Activated CD8-positive, alpha-beta memory T cell treated with anti-CD3 and anti-CD28 coated beads, Interleukin-2, amount 10 ng/mL, durations not matched to agents 7 days and 5 days (primary cell): ENCODE data around the gene OR10P1. TPM values are rescaled to one million over a fixed set of nuclear protein-coding genes. Genes with fewer than 3 reads are reported as not detected.

Experiments used
- ATAC-seq: fragments of 150-1000 bp; cut with Tn5 transposase; one replicate; pipeline ENCODE4 v1.10.0; 2021; ENCODE audit warnings: moderate library complexity
- CTCF ChIA-PET: fragments of 350-600 bp; sonication (Branson Sonifier 250); formaldehyde crosslinking; loops from one replicate; lab custom pipeline; 2021; ENCODE audit warnings: antibody characterized with exemption; lab: Charles Lee
- DNase-seq: peaks from one replicate; pipeline ENCODE4 v3.0.0-alpha.2; 2020
- H3K27ac Mint-ChIP-seq: one replicate; pipeline ENCODE4 v1.8.0; 2021; ENCODE audit warnings: mild to moderate bottlenecking, mixed read lengths
- H3K27me3 Mint-ChIP-seq: one replicate; pipeline ENCODE4 v1.8.0; 2021; ENCODE audit warnings: mixed read lengths
- H3K36me3 Mint-ChIP-seq: one replicate; pipeline ENCODE4 v1.8.0; 2021; ENCODE audit warnings: mild to moderate bottlenecking, mixed read lengths
- H3K4me1 Mint-ChIP-seq: one replicate; pipeline ENCODE4 v1.8.0; 2021; ENCODE audit warnings: mixed read lengths
- H3K4me3 Mint-ChIP-seq: one replicate; pipeline ENCODE4 v1.8.0; 2021; ENCODE audit warnings: mild to moderate bottlenecking, moderate library complexity, mixed read lengths
- H3K9me3 Mint-ChIP-seq: one replicate; pipeline ENCODE4 v1.8.0; 2022; ENCODE audit warnings: low read depth, mixed read lengths
- total RNA-seq, 2 experiments: library from RNA; stranded (reverse); gene quantifications; one replicate each; pipeline ENCODE4 v1.2.3, GENCODE V29; 2021

Gene OR10P1
- total RNA-seq, 2 experiments from 2014 or later: not detected

GRCh38 chr12:55657212-55657611, 20.5 kb downstream of the OR10P1 start:
- DNase-seq (no peak), ATAC-seq (no peak)
- CTCF ChIA-PET: interaction anchor here (0.9 to 5.5 kb wide), 15 partner anchors 9 to 124 kb away, joined by 4 to 94 read pairs (median 7); partner anchors contain the start of genes BLOC1S1, CD63 and OR10P1
- no peaks in the 10 kb centered on the region for H3K36me3 Mint-ChIP-seq
- peaks cover 2% of the 10 kb centered on the region for H3K4me1 Mint-ChIP-seq
- H3K27ac Mint-ChIP-seq: no peak overlapping the region
- H3K9me3 Mint-ChIP-seq: no peaks in the 10 kb centered on the region
- peaks cover 13% of the 10 kb centered on the region for H3K27me3 Mint-ChIP-seq
- H3K4me3 Mint-ChIP-seq: no peak overlapping the region

GRCh38 chr12:55658212-55658611, 21.5 kb downstream of the OR10P1 start:
- DNase-seq: no peak
- Mint-ChIP-seq H3K4me3 (no peak overlapping the region), H3K4me1 (no peaks in the 10 kb centered on the region), H3K36me3 (no peaks in the 10 kb centered on the region), H3K27me3 (peaks cover 19% of the 10 kb centered on the region), H3K9me3 (no peaks in the 10 kb centered on the region), H3K27ac (no peak overlapping the region)
- CTCF ChIA-PET: interaction anchor here (2.4 to 5.5 kb wide), 2 partner anchors 11 to 13 kb away, joined by 7 to 94 read pairs; no protein-coding TSS in a partner anchor
- ATAC-seq: no peak

GRCh38 chr12:55658635-55659391, 22.1 kb downstream of the OR10P1 start:
- H3K4me3 Mint-ChIP-seq: no peak overlapping the region
- CTCF ChIA-PET: interaction anchor here (1.2 to 5.5 kb wide), 2 partner anchors 14 to 78 kb away, joined by 3 to 94 read pairs; no protein-coding TSS in a partner anchor
- ATAC-seq: no peak

GRCh38 chr12:55659486-55660385, 23.0 kb downstream of the OR10P1 start:
- no peaks in the 10 kb centered on the region for H3K4me1 Mint-ChIP-seq
- DNase-seq (no peak), ATAC-seq (no peak)
- no peaks in the 10 kb centered on the region for H3K9me3 Mint-ChIP-seq
- H3K27ac Mint-ChIP-seq: no peak overlapping the region
- CTCF ChIA-PET: interaction anchor here (1.2 kb wide), 1 partner anchor 77 kb away, joined by 3 read pairs; no protein-coding TSS in a partner anchor
- no peaks in the 10 kb centered on the region for H3K36me3 Mint-ChIP-seq
- H3K4me3 Mint-ChIP-seq: no peak overlapping the region
- peaks cover 19% of the 10 kb centered on the region for H3K27me3 Mint-ChIP-seq

More at GRCh38 chr12:55658635-55659391, 22.1 kb downstream of the OR10P1 start:
- DNase-seq: no peak
- no peak overlapping the region for H3K27ac Mint-ChIP-seq
- no peaks in the 10 kb centered on the region for H3K36me3 Mint-ChIP-seq
- H3K27me3 Mint-ChIP-seq: peaks cover 19% of the 10 kb centered on the region
- H3K4me1 Mint-ChIP-seq: no peaks in the 10 kb centered on the region
- H3K9me3 Mint-ChIP-seq: no peaks in the 10 kb centered on the region

- Mint-ChIP-seq H3K27ac (no peak overlapping the region), H3K27me3 (peaks cover 24% of the 10 kb centered on the region), H3K4me1 (peaks cover 5% of the 10 kb centered on the region), H3K4me3 (no peak overlapping the region), H3K9me3 (no peaks in the 10 kb centered on the region), H3K36me3 (no peaks in the 10 kb centered on the region)
- CTCF ChIA-PET: interaction anchor here (0.8 kb wide), 1 partner anchor 17 kb away, joined by 3 read pairs; no protein-coding TSS in a partner anchor
- no peak for DNase-seq
- no peak for ATAC-seq
Measured at GRCh38 chr12:55663391-55663790, 26.7 kb downstream of the OR10P1 start.

GRCh38 chr12:55664826-55665225, 28.1 kb downstream of the OR10P1 start:
- Mint-ChIP-seq H3K27ac (no peak overlapping the region), H3K9me3 (no peaks in the 10 kb centered on the region), H3K27me3 (peaks cover 18% of the 10 kb centered on the region), H3K4me3 (no peak overlapping the region), H3K36me3 (no peaks in the 10 kb centered on the region), H3K4me1 (peaks cover 5% of the 10 kb centered on the region)
- ATAC-seq: no peak
- no peak for DNase-seq
- CTCF ChIA-PET: interaction anchor here (2.7 kb wide), 1 partner anchor 8 kb away, joined by 11 read pairs; no protein-coding TSS in a partner anchor

GRCh38 chr12:55666508-55666907, 29.8 kb downstream of the OR10P1 start:
- Mint-ChIP-seq H3K27me3 (peaks cover 12% of the 10 kb centered on the region), H3K9me3 (no peaks in the 10 kb centered on the region), H3K4me3 (no peak overlapping the region), H3K27ac (no peak overlapping the region), H3K4me1 (peaks cover 5% of the 10 kb centered on the region), H3K36me3 (no peaks in the 10 kb centered on the region)
- CTCF ChIA-PET: interaction anchor here (0.6 to 3.8 kb wide), 4 partner anchors 10 to 917 kb away, joined by 3 to 13 read pairs (median 8); no protein-coding TSS in a partner anchor
- DNase-seq: no peak
- ATAC-seq: no peak

- Mint-ChIP-seq H3K4me3 (no peak overlapping the region), H3K27me3 (peaks cover 9% of the 10 kb centered on the region), H3K4me1 (peaks cover 5% of the 10 kb centered on the region), H3K9me3 (no peaks in the 10 kb centered on the region), H3K36me3 (no peaks in the 10 kb centered on the region), H3K27ac (no peak overlapping the region)
- no peak for ATAC-seq
- CTCF ChIA-PET: interaction anchor here (1.0 to 1.3 kb wide), 3 partner anchors 14 to 42 kb away, joined by 3 to 4 read pairs (median 4); no protein-coding TSS in a partner anchor
- DNase-seq: no peak
Measured at GRCh38 chr12:55670276-55670675, 33.6 kb downstream of the OR10P1 start.

GRCh38 chr12:55671746-55672145, 35.1 kb downstream of the OR10P1 start:
- no peaks in the 10 kb centered on the region for H3K9me3 Mint-ChIP-seq

GRCh38 chr12:55673638-55674037, 36.9 kb downstream of the OR10P1 start:
- H3K27me3 Mint-ChIP-seq: peaks cover 18% of the 10 kb centered on the region
- no peaks in the 10 kb centered on the region for H3K36me3 Mint-ChIP-seq
- H3K27ac Mint-ChIP-seq: no peak overlapping the region
- DNase-seq: no peak
- no peak for ATAC-seq
- CTCF ChIA-PET: interaction anchor here (0.9 to 1.0 kb wide), 2 partner anchors 17 to 27 kb away, joined by 5 read pairs; no protein-coding TSS in a partner anchor
- H3K4me1 Mint-ChIP-seq: no peaks in the 10 kb centered on the region
- no peak overlapping the region for H3K4me3 Mint-ChIP-seq
- no peaks in the 10 kb centered on the region for H3K9me3 Mint-ChIP-seq

More at GRCh38 chr12:55671746-55672145, 35.1 kb downstream of the OR10P1 start:
- Mint-ChIP-seq H3K4me3 (no peak overlapping the region), H3K27me3 (peaks cover 20% of the 10 kb centered on the region), H3K4me1 (peaks cover 4% of the 10 kb centered on the region), H3K36me3 (no peaks in the 10 kb centered on the region), H3K27ac (no peak overlapping the region)
- ATAC-seq: no peak
- DNase-seq: no peak
- CTCF ChIA-PET: no interaction called here

GRCh38 chr12:55675666-55676065, 39.0 kb downstream of the OR10P1 start:
- H3K4me1 Mint-ChIP-seq: no peaks in the 10 kb centered on the region
- H3K27ac Mint-ChIP-seq: no peak overlapping the region
- peaks cover 32% of the 10 kb centered on the region for H3K27me3 Mint-ChIP-seq
- no peak overlapping the region for H3K4me3 Mint-ChIP-seq
- CTCF ChIA-PET: interaction anchor here (0.6 to 1.3 kb wide), 2 partner anchors 19 to 188 kb away, joined by 3 read pairs; no protein-coding TSS in a partner anchor
- DNase-seq: no peak
- no peak for ATAC-seq
- H3K9me3 Mint-ChIP-seq: no peaks in the 10 kb centered on the region
- H3K36me3 Mint-ChIP-seq: no peaks in the 10 kb centered on the region

- Mint-ChIP-seq H3K4me3 (no peak overlapping the region), H3K9me3 (no peaks in the 10 kb centered on the region), H3K27me3 (peaks cover 43% of the 10 kb centered on the region), H3K4me1 (peaks cover 9% of the 10 kb centered on the region), H3K36me3 (no peaks in the 10 kb centered on the region), H3K27ac (no peak overlapping the region)
- CTCF ChIA-PET: interaction anchor here (0.6 kb wide), 1 partner anchor 1485 kb away, joined by 3 read pairs; no protein-coding TSS in a partner anchor
- ATAC-seq: no peak
- no peak for DNase-seq
Measured at GRCh38 chr12:55676707-55677106, 40.0 kb downstream of the OR10P1 start.

- H3K36me3 Mint-ChIP-seq: no peaks in the 10 kb centered on the region
- no peak overlapping the region for H3K27ac Mint-ChIP-seq
- no peak overlapping the region for H3K4me3 Mint-ChIP-seq
- DNase-seq: no peak
- peaks cover 10% of the 10 kb centered on the region for H3K4me1 Mint-ChIP-seq
- no peak for ATAC-seq
- CTCF ChIA-PET: no interaction called here
- H3K27me3 Mint-ChIP-seq: peaks cover 56% of the 10 kb centered on the region
- H3K9me3 Mint-ChIP-seq: no peaks in the 10 kb centered on the region
Measured at GRCh38 chr12:55679691-55680090, 43.0 kb downstream of the OR10P1 start.
